ENCODE measurements around the gene TMEM33.

Gene TMEM33

DNA sequence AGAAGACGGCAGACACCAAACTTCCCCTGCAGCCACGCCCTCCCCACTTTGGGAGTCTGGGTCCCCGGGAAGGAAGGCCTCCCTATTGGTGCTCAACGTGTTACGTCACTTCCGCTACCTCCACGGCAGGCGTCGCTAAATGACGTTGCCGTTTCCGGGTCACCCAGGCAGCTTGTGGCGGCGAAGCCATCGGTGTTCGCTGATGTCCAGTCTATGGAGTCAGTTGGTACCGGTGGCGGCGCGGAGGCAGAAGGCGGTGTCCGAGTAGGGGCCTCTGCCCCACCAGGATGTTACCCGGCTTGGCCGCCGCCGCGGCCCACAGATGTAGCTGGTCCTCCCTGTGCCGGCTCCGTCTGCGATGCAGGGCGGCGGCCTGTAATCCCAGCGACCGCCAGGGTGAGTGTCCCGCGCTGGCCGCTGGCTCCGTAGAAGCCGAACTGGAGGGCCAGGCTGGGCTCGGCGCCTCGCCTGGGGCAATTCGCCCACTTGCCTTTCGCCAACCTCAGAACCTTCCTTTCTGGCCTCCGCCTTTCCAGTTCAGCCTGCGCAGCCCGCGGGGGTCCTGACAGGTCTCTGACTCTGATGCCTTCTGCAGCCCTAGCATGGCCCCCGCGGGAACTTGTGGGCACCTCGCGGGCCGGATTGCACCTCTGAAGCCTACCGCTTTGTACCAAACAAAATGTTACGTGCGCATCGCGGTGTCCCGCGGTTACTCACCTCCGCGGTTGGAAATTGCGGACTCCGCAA, 55.3 kb downstream of the TMEM33 start, which contains the start of gene SLC30A9:
TSS of gene SLC30A9 (plus strand) at position 166 of the 747 bp plus-strand sequence. CDS start at position 288, 122 bp downstream.
- TF ChIP-seq, protein P1, sequence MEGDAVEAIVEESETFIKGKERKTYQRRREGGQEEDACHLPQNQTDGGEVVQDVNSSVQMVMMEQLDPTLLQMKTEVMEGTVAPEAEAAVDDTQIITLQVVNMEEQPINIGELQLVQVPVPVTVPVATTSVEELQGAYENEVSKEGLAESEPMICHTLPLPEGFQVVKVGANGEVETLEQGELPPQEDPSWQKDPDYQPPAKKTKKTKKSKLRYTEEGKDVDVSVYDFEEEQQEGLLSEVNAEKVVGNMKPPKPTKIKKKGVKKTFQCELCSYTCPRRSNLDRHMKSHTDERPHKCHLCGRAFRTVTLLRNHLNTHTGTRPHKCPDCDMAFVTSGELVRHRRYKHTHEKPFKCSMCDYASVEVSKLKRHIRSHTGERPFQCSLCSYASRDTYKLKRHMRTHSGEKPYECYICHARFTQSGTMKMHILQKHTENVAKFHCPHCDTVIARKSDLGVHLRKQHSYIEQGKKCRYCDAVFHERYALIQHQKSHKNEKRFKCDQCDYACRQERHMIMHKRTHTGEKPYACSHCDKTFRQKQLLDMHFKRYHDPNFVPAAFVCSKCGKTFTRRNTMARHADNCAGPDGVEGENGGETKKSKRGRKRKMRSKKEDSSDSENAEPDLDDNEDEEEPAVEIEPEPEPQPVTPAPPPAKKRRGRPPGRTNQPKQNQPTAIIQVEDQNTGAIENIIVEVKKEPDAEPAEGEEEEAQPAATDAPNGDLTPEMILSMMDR (IDR thresholded peaks at IDR 0.05; ENCODE audit: borderline replicate concordance, control extremely low read depth, extremely low read depth, insufficient read depth, missing control alignments) = peak; percentile 1
- in situ Hi-C loops (cut with MboI; ENCODE audit: low sequenced_read_pairs, unreplicated experiment) = loop anchor here (25.0 kb wide), 1 partner anchor 522 kb away; no protein-coding TSS in a partner anchor
- peak; percentile 97 for DNase-seq (ENCODE audit: low spot score)

DNA sequence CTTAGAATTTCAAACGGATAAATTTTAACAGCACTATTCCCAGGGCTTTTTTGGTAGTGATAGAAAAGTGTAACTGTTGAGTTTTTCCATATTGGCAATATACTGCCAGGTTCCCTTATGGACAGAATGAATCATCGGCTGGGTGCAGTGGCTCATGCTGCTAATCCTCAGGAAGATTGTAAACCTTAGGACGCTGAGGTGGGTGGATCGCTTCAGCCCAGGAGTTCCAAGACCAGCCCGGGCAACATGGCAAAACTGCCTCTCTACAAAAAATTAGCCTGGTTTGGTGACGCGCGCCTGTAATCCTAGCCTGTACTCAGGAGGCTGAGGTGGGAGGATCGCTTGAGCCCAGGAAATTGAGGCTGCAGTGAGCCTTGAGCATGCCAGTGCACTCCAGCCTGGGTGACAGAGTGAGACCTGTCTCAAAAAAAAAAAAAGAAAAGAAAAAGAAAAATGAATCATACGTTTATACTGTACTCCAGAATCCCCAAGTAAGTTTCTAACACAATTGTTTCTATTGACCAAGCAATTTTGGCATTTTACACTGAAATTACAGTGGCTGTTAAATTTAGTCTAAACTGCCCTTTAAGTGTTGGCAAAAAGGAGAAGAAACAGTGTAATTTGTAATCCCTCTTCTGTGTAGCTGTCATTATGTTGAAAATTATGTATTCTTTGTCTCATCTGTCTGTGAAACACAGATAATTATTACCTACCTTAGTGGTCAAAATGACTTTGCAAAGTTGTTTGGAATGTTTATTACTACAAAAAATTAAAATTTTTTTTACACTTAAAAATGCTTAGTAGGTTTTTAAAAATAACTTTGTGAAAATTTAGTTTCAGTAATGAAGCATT, 56.9 kb downstream of the TMEM33 start:
- no peak for DNase-seq (ENCODE audit: low spot score)
- TF ChIP-seq, protein P1 (IDR thresholded peaks at IDR 0.05; ENCODE audit: borderline replicate concordance, control extremely low read depth, extremely low read depth, insufficient read depth, missing control alignments) = no peak
- in situ Hi-C loops (cut with MboI; ENCODE audit: low sequenced_read_pairs, unreplicated experiment) = loop anchor here (25.0 kb wide), 1 partner anchor 520 kb away; no protein-coding TSS in a partner anchor

DNA sequence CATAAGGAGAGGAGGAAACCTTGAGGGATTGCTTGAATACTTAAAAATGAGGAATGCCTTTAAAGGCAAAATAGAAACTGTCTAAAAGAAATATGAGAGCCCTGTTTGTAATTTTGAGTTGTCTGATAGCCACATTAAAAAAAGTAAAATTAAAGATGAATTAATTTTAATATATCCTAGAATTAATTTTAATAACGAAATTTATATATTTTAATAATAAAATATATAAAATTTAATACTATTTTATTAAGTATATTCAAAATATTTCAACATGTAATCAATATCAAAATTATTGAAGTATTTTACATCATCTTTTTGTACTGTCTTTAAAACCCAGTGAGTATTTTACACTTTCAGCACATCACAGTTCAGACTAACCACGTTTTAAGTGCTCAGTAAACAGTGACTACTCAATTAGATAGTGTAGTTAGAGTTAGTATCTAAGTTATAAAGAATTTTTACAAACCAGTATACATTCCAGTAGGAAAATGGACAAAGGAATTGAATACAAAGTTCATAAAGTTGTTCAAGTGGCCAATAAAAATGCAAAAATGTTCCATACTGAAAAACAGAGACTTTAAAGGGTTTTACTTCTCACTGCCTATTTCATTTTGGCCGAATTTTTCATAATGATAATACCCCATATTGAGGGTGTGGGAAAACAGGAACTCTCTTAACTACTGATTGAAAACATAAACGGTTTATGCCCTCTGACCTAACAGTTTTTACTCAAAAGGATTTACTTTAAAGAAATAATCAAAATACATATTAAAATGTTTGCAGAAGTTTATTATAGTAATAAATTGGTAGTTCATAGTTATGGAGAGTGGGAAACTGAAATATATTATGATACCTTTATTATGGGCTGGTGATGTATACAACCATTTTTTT, 58.0 kb downstream of the TMEM33 start:
- in situ Hi-C loops (cut with MboI; ENCODE audit: low sequenced_read_pairs, unreplicated experiment) = loop anchor here (25.0 kb wide), 1 partner anchor 519 kb away; no protein-coding TSS in a partner anchor
- TF ChIP-seq, protein P1 (IDR thresholded peaks at IDR 0.05; ENCODE audit: borderline replicate concordance, control extremely low read depth, extremely low read depth, insufficient read depth, missing control alignments) = no peak
- DNase-seq (ENCODE audit: low spot score) = no peak

DNA sequence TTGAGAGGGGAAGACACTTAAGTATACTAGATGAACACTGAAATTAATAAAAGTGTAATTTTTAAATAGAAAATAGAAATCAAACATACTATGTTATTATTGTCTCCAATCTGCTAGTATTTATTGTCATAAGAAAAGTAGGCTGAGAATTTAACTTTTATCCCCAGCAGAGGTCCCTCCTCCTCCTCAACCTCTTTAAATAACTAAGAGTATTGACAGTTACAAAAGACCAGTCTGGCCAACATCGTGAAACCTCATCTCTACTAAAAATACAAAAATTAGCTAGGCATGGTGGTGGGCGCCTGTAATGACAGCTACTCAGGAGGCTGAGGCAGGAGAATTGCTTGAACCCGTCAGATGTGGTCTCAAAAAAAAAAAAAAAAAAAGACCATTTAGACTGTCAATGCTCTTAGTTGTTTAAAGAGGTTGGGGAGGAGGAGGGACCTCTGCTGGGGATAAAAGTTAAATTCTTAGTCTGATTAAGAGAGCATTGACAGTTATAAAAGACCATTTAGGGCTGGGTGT, 59.3 kb downstream of the TMEM33 start:
- DNase-seq (ENCODE audit: low spot score) = no peak
- in situ Hi-C loops (cut with MboI; ENCODE audit: low sequenced_read_pairs, unreplicated experiment) = loop anchor here (25.0 kb wide), 1 partner anchor 518 kb away; no protein-coding TSS in a partner anchor
- TF ChIP-seq, protein P1 (IDR thresholded peaks at IDR 0.05; ENCODE audit: borderline replicate concordance, control extremely low read depth, extremely low read depth, insufficient read depth, missing control alignments) = no peak

DNA sequence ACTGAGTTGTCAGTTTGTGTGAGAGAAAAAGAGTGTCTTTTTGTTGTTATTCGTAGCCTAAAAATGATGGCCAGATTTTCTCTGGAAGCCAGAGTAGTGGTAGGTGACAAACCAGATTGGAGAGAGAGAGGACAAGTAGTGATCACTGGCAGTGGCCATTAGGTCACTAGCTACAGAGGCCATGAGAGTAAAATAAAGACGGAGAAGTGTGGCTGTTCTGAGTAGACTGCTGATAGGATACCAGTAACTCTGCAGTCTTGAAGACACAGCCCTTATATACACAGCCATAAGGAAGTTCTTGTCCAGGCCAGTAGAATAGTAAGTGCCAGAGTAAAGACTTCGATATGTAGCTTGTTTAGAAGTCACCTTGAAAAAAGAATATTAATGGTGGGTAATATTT, 62.8 kb downstream of the TMEM33 start:
- in situ Hi-C loops (cut with MboI; ENCODE audit: low sequenced_read_pairs, unreplicated experiment) = loop anchor here (25.0 kb wide), 1 partner anchor 514 kb away; no protein-coding TSS in a partner anchor
- TF ChIP-seq, protein P1 (IDR thresholded peaks at IDR 0.05; ENCODE audit: borderline replicate concordance, control extremely low read depth, extremely low read depth, insufficient read depth, missing control alignments) = no peak

More for the DNA sequence above, 62.8 kb downstream of the TMEM33 start:
- no peak for DNase-seq (ENCODE audit: low spot score)
